Measurements from ENCODE around the gene TMEM145. TPM values are rescaled to one million over a fixed set of nuclear protein-coding genes. Genes with fewer than 3 reads are reported as not detected.

TMEM145 gene
- total RNA-seq, 4 donors from 2014 or later, result 0.87 TPM; not detected in 3

DNA sequence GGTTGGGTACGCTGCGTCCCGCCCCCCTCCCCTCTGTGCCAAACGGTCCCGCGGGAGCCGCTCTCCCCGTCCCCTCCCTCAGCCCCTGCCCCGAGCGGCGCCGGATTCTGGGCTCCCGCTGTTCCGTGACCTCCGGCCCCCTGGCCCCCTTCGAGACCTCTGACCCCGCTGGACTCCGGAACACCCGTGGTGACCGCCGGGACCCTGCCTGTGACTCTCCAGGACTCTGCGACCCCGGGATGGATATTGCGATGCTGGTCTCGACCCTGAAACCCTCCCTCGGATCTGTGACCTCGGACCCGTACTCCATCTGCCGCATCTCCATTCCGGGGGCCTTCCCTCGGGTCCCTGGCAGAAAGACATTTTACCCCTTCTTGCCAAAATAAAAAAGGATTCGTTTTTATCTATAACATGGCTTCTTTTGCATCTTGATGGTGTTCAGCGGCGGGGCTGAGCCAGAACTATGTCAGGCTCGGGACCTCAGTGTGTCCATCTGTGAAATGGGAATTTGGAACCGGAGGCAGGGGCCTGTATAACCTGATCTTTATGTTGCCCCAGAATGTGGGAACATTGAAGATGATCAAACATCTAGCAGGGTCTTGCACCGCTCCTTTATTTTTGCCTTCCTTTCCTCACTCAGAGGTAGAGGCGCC is 11.7 kb downstream of the TMEM145 start:
- DNase-seq (no peak), ATAC-seq (no peak)
- peak overlapping the region; percentile 38 to 96 (median 64) for H3K4me3 ChIP-seq
- H3K27me3 ChIP-seq, result peaks cover 14 to 20% (median 18%) of the 10 kb centered on the region in 3 donors
- in situ Hi-C loops (cut with MboI; ENCODE audit: low sequenced_read_pairs in 4 of 4), result loop anchor here in 2 of 4 donors (10.0 to 25.0 kb wide), 3 partner anchors 80 to 212 kb away; partner anchors contain the start of genes GSK3A (in 1 of the 2) and POU2F2 (in 1 of the 2)
- TF ChIP-seq CTCF (IDR thresholded peaks at IDR 0.05 in 4 of 5, conservative IDR thresholded peaks at IDR 0.05 in 1 of 5) (peak in 1 of 5 experiments; percentile 78), POLR2A (IDR thresholded peaks at IDR 0.05) (no peak)
- H3K27ac ChIP-seq, result peak overlapping the region in 1 of 4 donors; percentile 82
- intact Hi-C loops (cut with DNase I; ENCODE audit: low total_unique reads), result loop anchor here (1.0 to 10.0 kb wide), 7 partner anchors 40 to 460 kb away; partner anchors contain the start of genes POU2F2 and RPS19
- H3K4me1 ChIP-seq, result peaks cover 26 to 32% of the 10 kb centered on the region in 2 donors
- no peaks in the 10 kb centered on the region for H3K9me3 ChIP-seq
- H3K36me3 ChIP-seq, result no peaks in the 10 kb centered on the region

DNA sequence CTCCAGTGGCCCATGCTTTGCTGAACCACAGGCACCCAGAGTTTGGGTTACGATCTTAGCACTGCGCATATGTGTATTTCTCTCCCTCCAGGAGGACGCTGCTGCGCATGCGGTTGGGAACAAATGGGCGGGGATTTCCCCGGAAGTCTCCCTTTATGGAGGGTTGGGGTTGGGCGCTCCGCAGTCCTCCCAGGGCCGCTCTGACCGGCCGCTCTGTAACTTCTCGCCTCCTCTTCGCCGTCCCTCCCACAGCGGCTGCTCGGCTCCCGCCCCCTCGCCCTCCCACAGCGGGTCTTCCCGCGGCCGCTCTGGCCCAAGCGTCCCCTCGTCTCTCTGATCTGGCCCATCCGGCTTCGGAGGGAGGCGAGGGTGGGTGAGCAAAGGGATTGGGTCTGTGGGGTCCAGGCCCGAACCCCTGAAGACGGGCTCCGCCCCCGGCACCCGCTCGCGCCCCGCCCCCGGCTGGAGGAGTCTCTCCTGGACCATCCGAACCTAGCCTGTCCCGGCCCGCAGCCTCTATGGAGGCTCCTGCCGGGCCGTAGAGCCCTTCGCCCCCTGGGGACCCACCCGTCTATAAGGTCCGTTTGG is 12.3 kb downstream of the TMEM145 start, which contains the start of gene MEGF8:
Gene MEGF8, plus strand, starts transcription at position 328 of the 588 bp plus-strand sequence. CDS start 609 bp downstream, outside the sequence.
- no peaks in the 10 kb centered on the region for H3K9me3 ChIP-seq
- intact Hi-C loops (cut with DNase I; ENCODE audit: low total_unique reads) (loop anchor here (1.0 to 10.0 kb wide), 7 partner anchors 41 to 461 kb away; partner anchors contain the start of genes POU2F2 and RPS19), in situ Hi-C loops (cut with MboI; ENCODE audit: low sequenced_read_pairs in 4 of 4) (loop anchor here in 2 of 4 donors (10.0 to 25.0 kb wide), 2 partner anchors 81 to 213 kb away; partner anchors contain the start of gene GSK3A (in 1 of the 2))
- H3K27ac ChIP-seq, result peak within 1 kb of the TSS; percentile 64 to 89 (median 84)
- ATAC-seq (peak; percentile 99), DNase-seq (peak; percentile 96 to 98)
- peaks cover 14 to 20% (median 18%) of the 10 kb centered on the region in 3 donors for H3K27me3 ChIP-seq
- peaks cover 26 to 32% of the 10 kb centered on the region in 2 donors for H3K4me1 ChIP-seq
- no peaks in the 10 kb centered on the region for H3K36me3 ChIP-seq
- TF ChIP-seq CTCF (IDR thresholded peaks at IDR 0.05 in 4 of 5, conservative IDR thresholded peaks at IDR 0.05 in 1 of 5) (peak in 4 of 5 experiments; percentile 81 to 86 (median 82)), POLR2A (IDR thresholded peaks at IDR 0.05) (peak; percentile 67 to 84)
- peak within 1 kb of the TSS; percentile 64 to 96 (median 80) for H3K4me3 ChIP-seq

DNA sequence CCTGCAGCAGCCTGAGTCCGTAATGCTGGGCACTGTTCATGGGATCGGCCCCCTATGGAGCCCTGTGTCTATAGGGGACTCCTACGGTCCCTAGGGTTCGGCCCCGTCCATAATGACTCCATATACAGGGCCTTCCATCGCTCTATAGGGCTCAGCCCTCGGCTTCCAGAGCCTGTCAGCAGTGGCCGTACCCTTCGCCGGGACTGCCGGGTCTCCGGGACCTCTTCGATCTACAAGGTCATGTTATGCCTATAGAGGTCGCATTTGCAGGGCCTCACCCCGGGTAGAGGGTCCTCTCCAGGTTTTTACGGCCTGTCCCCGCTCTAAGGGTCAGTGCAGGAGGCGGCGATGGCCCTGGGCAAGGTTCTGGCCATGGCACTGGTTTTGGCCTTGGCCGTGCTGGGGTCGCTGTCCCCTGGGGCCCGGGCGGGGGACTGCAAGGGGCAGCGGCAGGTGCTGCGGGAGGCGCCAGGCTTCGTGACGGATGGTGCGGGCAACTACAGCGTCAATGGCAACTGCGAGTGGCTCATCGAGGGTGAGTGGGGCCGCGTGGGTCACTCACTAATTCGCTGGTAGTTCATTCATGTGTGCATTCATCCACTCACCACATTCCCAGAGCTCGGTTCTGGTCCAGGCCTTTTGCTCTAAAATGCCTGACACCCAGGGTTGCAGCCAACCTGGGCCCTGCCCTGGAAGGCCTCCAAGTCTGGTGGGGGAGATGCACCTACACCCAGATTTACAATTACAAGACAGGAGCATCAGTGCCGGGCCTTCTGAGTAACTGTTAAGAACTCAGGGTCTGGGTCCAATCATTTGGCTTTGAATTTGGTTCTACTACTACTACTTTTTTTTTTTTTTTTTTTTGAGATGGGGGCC is 13.0 kb downstream of the TMEM145 start:
- intact Hi-C loops (cut with DNase I; ENCODE audit: low total_unique reads), result loop anchor here (1.0 to 10.0 kb wide), 7 partner anchors 42 to 461 kb away; partner anchors contain the start of genes POU2F2 and RPS19

More for the DNA sequence above, 13.0 kb downstream of the TMEM145 start:
- DNase-seq (no peak), ATAC-seq (peak; percentile 34 to 37)
- in situ Hi-C loops (cut with MboI; ENCODE audit: low sequenced_read_pairs in 4 of 4), result loop anchor here in 2 of 4 donors (10.0 to 25.0 kb wide), 2 partner anchors 81 to 214 kb away; partner anchors contain the start of gene GSK3A (in 1 of the 2)
- Histone ChIP-seq H3K9me3 (no peaks in the 10 kb centered on the region), H3K36me3 (no peaks in the 10 kb centered on the region), H3K4me1 (peaks cover 26 to 32% of the 10 kb centered on the region in 2 donors), H3K27ac (peak overlapping the region; percentile 64 to 89 (median 84)), H3K27me3 (peaks cover 14 to 20% (median 18%) of the 10 kb centered on the region in 3 donors), H3K4me3 (peak overlapping the region; percentile 64 to 96 (median 80))
- no peak for TF ChIP-seq POLR2A (IDR thresholded peaks at IDR 0.05)
- TF ChIP-seq CTCF (IDR thresholded peaks at IDR 0.05 in 4 of 5, conservative IDR thresholded peaks at IDR 0.05 in 1 of 5), result no peak
